Adrenal gland (tissue), 5 donors: ENCODE results near the gene LRP1.

ENCODE experiments used
- CTCF ChIP-seq, 6 experiments: fragments of 450-650 bp in 4 of 6; fragments of 200-600 bp in 2 of 6; sonication (generic) in 1 of 6; IDR thresholded peaks; 1 replicate in 5 of 6; 2 replicates in 1 of 6; pipeline versions ENCODE4 v1.5.1 to v1.8.0; 2016 to 2021; ENCODE audit warnings: antibody characterized with exemption in 6 of 6, mild to moderate bottlenecking in 2 of 6, moderate library complexity in 1 of 6
- POLR2A ChIP-seq, 2 donors: fragments of 450-650 bp; IDR thresholded peaks; one replicate each; pipeline ENCODE4 v1.6.1; 2017; ENCODE audit warnings: antibody characterized with exemption in 2 of 2, mild to moderate bottlenecking in 2 of 2, moderate library complexity in 1 of 2
- donor health status: DM: no; HTN: no; CAD: no.

- TF ChIP-seq CTCF (IDR thresholded peaks at IDR 0.05) (peak in 1 of 6 experiments; percentile 13), POLR2A (IDR thresholded peaks at IDR 0.05) (peak in 1 of 2 donors; percentile 10)
These were observed 40.5 kb upstream of the LRP1 start for GRCh38 chr12:57087691-57088353.
